CD14-positive monocyte (primary cell): ENCODE data around the gene FNIP1. TPM values are rescaled to one million over a fixed set of nuclear protein-coding genes. Genes with fewer than 3 reads are reported as not detected.

Experiments
- DNase-seq, 3 donors: peaks; one replicate each; pipeline ENCODE4 v3.0.0-alpha.2; 2011 to 2022
- H2AFZ ChIP-seq: 2 replicates; pipeline ENCODE4 v1.6.0; 2012; ENCODE audit warnings: mild to moderate bottlenecking, low read depth, low read length, inconsistent platforms; ENCODE audit not compliant: insufficient read depth, poor library complexity, severe bottlenecking
- H3K27ac ChIP-seq, 2 donors: 1 replicate in 1 of 2; 2 replicates in 1 of 2; pipeline ENCODE4 v1.5.1; 2012 to 2013; ENCODE audit warnings: low read length in 2 of 2, control low read depth in 1 of 2, inconsistent platforms in 1 of 2, low read depth in 1 of 2, mild to moderate bottlenecking in 1 of 2
- H3K27me3 ChIP-seq, 2 donors: one replicate each; pipeline versions ENCODE4 v1.6.0 to v1.6.1; 2011 to 2013; ENCODE audit warnings: low read length in 2 of 2; ENCODE audit not compliant: control insufficient read depth in 2 of 2, insufficient read depth in 2 of 2
- H3K36me3 ChIP-seq, 2 donors: replicated peaks in 1 of 2; 1 replicate in 1 of 2; 2 replicates in 1 of 2; pipeline versions ENCODE4 v1.5.1 to v1.6.1; 2012 to 2013; ENCODE audit warnings: low read length in 2 of 2, control low read depth in 1 of 2, inconsistent platforms in 1 of 2, mild to moderate bottlenecking in 1 of 2; ENCODE audit not compliant: insufficient read depth in 2 of 2, control insufficient read depth in 1 of 2
- H3K4me1 ChIP-seq, 2 donors: 1 replicate in 1 of 2; 2 replicates in 1 of 2; pipeline versions ENCODE4 v1.5.1 to v1.6.1; 2012 to 2013; ENCODE audit warnings: low read length in 2 of 2, control low read depth in 1 of 2, inconsistent platforms in 1 of 2, mild to moderate bottlenecking in 1 of 2, moderate library complexity in 1 of 2; ENCODE audit not compliant: insufficient read depth in 2 of 2, control insufficient read depth in 1 of 2
- H3K4me2 ChIP-seq: replicated peaks from 2 replicates; pipeline ENCODE3; 2012; ENCODE audit warnings: low read length, moderate library complexity, mild to moderate bottlenecking; ENCODE audit not compliant: poor library complexity, severe bottlenecking; ENCODE audit errors: extremely low read depth
- H3K4me3 ChIP-seq, 3 experiments: fragments of 200-600 bp in 1 of 3; sonication (generic) in 1 of 3; replicated peaks in 1 of 3; 1 replicate in 2 of 3; 2 replicates in 1 of 3; pipeline ENCODE4 v1.5.1; 2011 to 2013; ENCODE audit warnings: low read length in 3 of 3, mild to moderate bottlenecking in 3 of 3, control low read depth in 2 of 3, low read depth in 2 of 3, inconsistent platforms in 1 of 3, moderate library complexity in 1 of 3
- H3K79me2 ChIP-seq: 2 replicates; pipeline ENCODE4 v1.6.0; 2012; ENCODE audit warnings: mild to moderate bottlenecking, control low read depth, inconsistent platforms, low read length, moderate library complexity; ENCODE audit not compliant: insufficient read depth
- H3K9ac ChIP-seq: 2 replicates; pipeline ENCODE4 v1.6.0; 2017; ENCODE audit warnings: low read length, mild to moderate bottlenecking; ENCODE audit not compliant: insufficient read depth, poor library complexity, severe bottlenecking
- H3K9me3 ChIP-seq, 2 donors: replicated peaks in 1 of 2; 1 replicate in 1 of 2; 2 replicates in 1 of 2; pipeline versions ENCODE4 v1.5.1 to v1.6.1; 2012 to 2013; ENCODE audit warnings: low read length in 2 of 2, control low read depth in 1 of 2; ENCODE audit not compliant: control insufficient read depth in 1 of 2, insufficient read depth in 1 of 2
- H4K20me1 ChIP-seq: 2 replicates; pipeline ENCODE4 v1.6.0; 2012; ENCODE audit warnings: mild to moderate bottlenecking, low read length, control low read depth, moderate library complexity; ENCODE audit not compliant: insufficient read depth
- H3K27ac Mint-ChIP-seq, 7 donors: one replicate each; pipeline ENCODE4 v1.8.0; 2020; ENCODE audit warnings: mild to moderate bottlenecking in 7 of 7, mixed read lengths in 7 of 7, moderate library complexity in 6 of 7, inconsistent platforms in 2 of 7
- H3K27me3 Mint-ChIP-seq, 3 donors: one replicate each; pipeline ENCODE4 v1.8.0; 2021 to 2022; ENCODE audit warnings: low read depth in 3 of 3, mild to moderate bottlenecking in 3 of 3, mixed read lengths in 3 of 3, moderate library complexity in 3 of 3, inconsistent platforms in 1 of 3
- H3K36me3 Mint-ChIP-seq, 2 donors: one replicate each; pipeline ENCODE4 v1.8.0; 2020; ENCODE audit warnings: mixed read lengths in 2 of 2, inconsistent platforms in 1 of 2, mild to moderate bottlenecking in 1 of 2
- H3K4me1 Mint-ChIP-seq: one replicate; pipeline ENCODE4 v1.8.0; 2020; ENCODE audit warnings: mild to moderate bottlenecking, mixed read lengths
- H3K4me3 Mint-ChIP-seq, 2 donors: one replicate each; pipeline ENCODE4 v1.8.0; 2020; ENCODE audit warnings: mild to moderate bottlenecking in 2 of 2, mixed read lengths in 2 of 2, moderate library complexity in 1 of 2
- H3K9me3 Mint-ChIP-seq, 7 donors: one replicate each; pipeline ENCODE4 v1.8.0; 2020 to 2022; ENCODE audit warnings: mixed read lengths in 7 of 7, mild to moderate bottlenecking in 6 of 7, moderate library complexity in 6 of 7, inconsistent platforms in 2 of 7
- WGBS: methylation state at CpG from one replicate; pipeline ENCODE4 v1.1.5; 2013; ENCODE audit warnings: missing lambda C conversion rate; ENCODE audit not compliant: insufficient coverage; 5-methylcytosine and 5-hydroxymethylcytosine counted together
- intact Hi-C, 2 donors: fragments of 100-400 bp; cut with micrococcal nuclease; formaldehyde crosslinking; loops; one replicate each; pipeline versions ENCODE4 v1.15.0 to v1.15.1; 2023
- polyA plus RNA-seq, 3 donors: library from polyadenylated mRNA; depleted of rRNA in 1 of 3; unstranded in 2 of 3; stranded (reverse) in 1 of 3; fragments of 300-500 nt in 2 of 3; fragments of >200 nt in 1 of 3; fragmentation: Illumina TruSeq in 2 of 3; gene quantifications; 1 replicate in 2 of 3; 2 replicates in 1 of 3; pipeline ENCODE4 v1.2.3, GENCODE V29; 2012 to 2021
- TF ChIP-seq, protein P1 (sequence below): fragments of 200-600 bp; IDR thresholded peaks from one replicate; pipeline ENCODE4 v1.8.0; 2022; ENCODE audit warnings: antibody characterized with exemption, mild to moderate bottlenecking

Gene FNIP1
- polyA plus RNA-seq, 3 donors = 13.6 to 17.3 (median 16.3) TPM

GRCh38 chr5:131825404-131826013 is 28.7 kb upstream of the FNIP1 start:
- H3K79me2 ChIP-seq = no peaks in the 10 kb centered on the region
- no peak overlapping the region for H3K27ac Mint-ChIP-seq
- peaks cover 12 to 26% (median 16%) of the 10 kb centered on the region in 7 donors for H3K9me3 Mint-ChIP-seq
- H3K4me1 ChIP-seq = no peaks in the 10 kb centered on the region
- no peak for DNase-seq
- no peak overlapping the region for H3K4me2 ChIP-seq
- H2AFZ ChIP-seq = no peak overlapping the region
- H3K4me1 Mint-ChIP-seq = no peaks in the 10 kb centered on the region
- peaks cover 2 to 5% (median 3%) of the 10 kb centered on the region in 3 donors for H3K27me3 Mint-ChIP-seq
- TF ChIP-seq, protein P1, sequence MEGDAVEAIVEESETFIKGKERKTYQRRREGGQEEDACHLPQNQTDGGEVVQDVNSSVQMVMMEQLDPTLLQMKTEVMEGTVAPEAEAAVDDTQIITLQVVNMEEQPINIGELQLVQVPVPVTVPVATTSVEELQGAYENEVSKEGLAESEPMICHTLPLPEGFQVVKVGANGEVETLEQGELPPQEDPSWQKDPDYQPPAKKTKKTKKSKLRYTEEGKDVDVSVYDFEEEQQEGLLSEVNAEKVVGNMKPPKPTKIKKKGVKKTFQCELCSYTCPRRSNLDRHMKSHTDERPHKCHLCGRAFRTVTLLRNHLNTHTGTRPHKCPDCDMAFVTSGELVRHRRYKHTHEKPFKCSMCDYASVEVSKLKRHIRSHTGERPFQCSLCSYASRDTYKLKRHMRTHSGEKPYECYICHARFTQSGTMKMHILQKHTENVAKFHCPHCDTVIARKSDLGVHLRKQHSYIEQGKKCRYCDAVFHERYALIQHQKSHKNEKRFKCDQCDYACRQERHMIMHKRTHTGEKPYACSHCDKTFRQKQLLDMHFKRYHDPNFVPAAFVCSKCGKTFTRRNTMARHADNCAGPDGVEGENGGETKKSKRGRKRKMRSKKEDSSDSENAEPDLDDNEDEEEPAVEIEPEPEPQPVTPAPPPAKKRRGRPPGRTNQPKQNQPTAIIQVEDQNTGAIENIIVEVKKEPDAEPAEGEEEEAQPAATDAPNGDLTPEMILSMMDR = no peak
- H3K4me3 ChIP-seq = no peak overlapping the region
- no peak overlapping the region for H3K9ac ChIP-seq
- no peaks in the 10 kb centered on the region for H3K36me3 Mint-ChIP-seq
- H3K27ac ChIP-seq = no peak overlapping the region
- no peak overlapping the region for H3K4me3 Mint-ChIP-seq
- no peaks in the 10 kb centered on the region for H3K36me3 ChIP-seq
- peaks cover 0 to 15% of the 10 kb centered on the region in 2 donors for H3K9me3 ChIP-seq
- no peaks in the 10 kb centered on the region for H4K20me1 ChIP-seq
- no peaks in the 10 kb centered on the region for H3K27me3 ChIP-seq
- intact Hi-C loops = no loop called here
- WGBS = 100% methylated on average over 2 of the region's 2 CpGs

DNA sequence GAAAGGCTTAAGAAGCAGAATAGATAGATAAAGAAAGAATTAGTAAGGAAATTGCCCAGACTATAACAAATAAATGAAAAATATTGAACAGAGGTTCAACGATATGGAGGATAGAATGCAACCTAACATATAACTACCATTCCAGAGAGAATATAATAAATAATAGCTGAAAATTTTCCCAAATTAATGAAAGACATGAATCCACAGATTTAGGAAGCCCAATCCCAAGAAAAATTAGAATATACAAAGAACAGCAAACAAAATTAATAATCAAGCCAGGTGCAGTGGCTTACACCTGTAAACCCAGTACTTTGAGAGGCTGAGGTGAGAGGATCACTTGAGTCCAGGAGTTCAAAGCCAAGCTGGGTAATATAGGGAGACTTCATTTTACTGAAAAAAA is 27.8 kb upstream of the FNIP1 start:
- H3K9ac ChIP-seq = no peak overlapping the region
- H3K36me3 Mint-ChIP-seq = no peaks in the 10 kb centered on the region
- TF ChIP-seq, protein P1 = no peak
- H3K27me3 Mint-ChIP-seq = peaks cover 2 to 6% (median 3%) of the 10 kb centered on the region in 3 donors
- intact Hi-C loops = no loop called here
- H3K9me3 Mint-ChIP-seq = peaks cover 12 to 26% (median 16%) of the 10 kb centered on the region in 7 donors
- no peaks in the 10 kb centered on the region for H4K20me1 ChIP-seq
- no peak for DNase-seq
- H3K4me1 ChIP-seq = no peaks in the 10 kb centered on the region
- H2AFZ ChIP-seq = no peak overlapping the region
- no peak overlapping the region for H3K27ac ChIP-seq
- peaks cover 0 to 15% of the 10 kb centered on the region in 2 donors for H3K9me3 ChIP-seq
- no peaks in the 10 kb centered on the region for H3K4me1 Mint-ChIP-seq
- H3K27me3 ChIP-seq = no peaks in the 10 kb centered on the region
- H3K27ac Mint-ChIP-seq = no peak overlapping the region
- H3K4me3 Mint-ChIP-seq = no peak overlapping the region
- no peaks in the 10 kb centered on the region for H3K79me2 ChIP-seq
- WGBS = no CpG with 5 or more reads among the region's 1 CpG
- H3K4me3 ChIP-seq = no peak overlapping the region
- no peaks in the 10 kb centered on the region for H3K36me3 ChIP-seq
- H3K4me2 ChIP-seq = no peak overlapping the region
